Glomerular endothelial cell (primary cell): Measurements from ENCODE around the gene MYO1C. TPM values are rescaled to one million over a fixed set of nuclear protein-coding genes. Genes with fewer than 3 reads are reported as not detected.
"Not testable (repeated sequence)": the region's sequence is repeated elsewhere in the genome, so short reads cannot be mapped to it uniquely, and the experiment has no call there.

Experiments used
- DNase-seq: peaks from one replicate; pipeline ENCODE4 v3.0.0-alpha.2; 2011; ENCODE audit warnings: low read depth, low spot score; ENCODE audit errors: extremely low read depth
- total RNA-seq: library from RNA; depleted of rRNA; stranded (reverse); fragments of >200 nt; gene quantifications from 2 replicates; pipeline ENCODE4 v1.2.3, GENCODE V29; 2015

Gene MYO1C
- total RNA-seq, 1 donor from 2014 or later, result 196 TPM

DNA sequence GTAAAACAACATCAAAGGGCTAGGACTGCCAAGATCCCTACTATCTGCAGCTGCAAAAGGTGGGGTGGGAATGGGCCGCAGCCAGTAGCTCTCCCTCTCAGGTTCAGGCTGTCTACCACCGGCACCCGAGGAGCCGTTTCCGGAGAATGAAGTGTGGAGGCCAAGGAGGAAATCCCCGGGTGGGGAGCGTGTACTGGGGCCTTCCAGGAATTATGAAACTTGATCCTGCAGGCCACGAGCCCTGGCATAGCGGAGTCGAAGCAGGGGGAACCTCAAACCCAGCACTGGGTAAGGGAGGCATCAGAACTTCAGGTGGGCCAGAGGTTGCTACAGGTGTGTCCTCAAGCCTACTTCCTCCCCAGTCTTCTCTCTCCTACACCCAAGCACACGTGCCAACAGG is 18.8 kb upstream of the MYO1C start:
- no peak for DNase-seq

DNA sequence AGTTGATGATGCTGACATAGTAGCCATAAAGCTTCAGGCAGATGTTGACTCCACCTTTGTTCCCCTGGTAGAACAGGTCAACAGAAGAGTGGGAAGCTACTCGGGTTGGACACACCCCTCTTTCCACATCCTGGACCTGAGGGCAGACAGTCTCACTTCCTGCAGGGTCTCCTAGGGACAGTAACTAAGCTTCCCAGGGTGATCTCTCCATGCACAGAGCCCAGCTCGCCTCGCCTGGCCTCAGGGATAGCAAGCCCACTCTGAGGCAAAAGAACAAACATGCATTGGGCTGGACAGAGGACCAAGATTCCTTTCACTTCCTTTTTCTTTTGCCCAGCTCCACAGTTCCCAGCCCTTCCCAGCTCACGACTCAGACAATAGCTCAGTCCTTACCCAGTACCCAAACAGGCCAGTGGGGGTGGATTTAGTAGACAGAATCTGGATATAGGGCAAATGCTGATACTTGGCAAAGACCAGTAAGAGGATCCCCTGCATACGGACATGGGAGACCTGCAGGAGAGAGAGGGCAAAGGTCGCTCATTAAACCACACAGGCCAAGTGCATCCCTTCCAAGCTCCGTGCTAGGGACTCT is 16.9 kb upstream of the MYO1C start:
- no peak for DNase-seq

- DNase-seq, result not testable (repeated sequence)
Observed at GRCh38 chr17:1508709-1509108, 16.2 kb upstream of the MYO1C start.

DNA sequence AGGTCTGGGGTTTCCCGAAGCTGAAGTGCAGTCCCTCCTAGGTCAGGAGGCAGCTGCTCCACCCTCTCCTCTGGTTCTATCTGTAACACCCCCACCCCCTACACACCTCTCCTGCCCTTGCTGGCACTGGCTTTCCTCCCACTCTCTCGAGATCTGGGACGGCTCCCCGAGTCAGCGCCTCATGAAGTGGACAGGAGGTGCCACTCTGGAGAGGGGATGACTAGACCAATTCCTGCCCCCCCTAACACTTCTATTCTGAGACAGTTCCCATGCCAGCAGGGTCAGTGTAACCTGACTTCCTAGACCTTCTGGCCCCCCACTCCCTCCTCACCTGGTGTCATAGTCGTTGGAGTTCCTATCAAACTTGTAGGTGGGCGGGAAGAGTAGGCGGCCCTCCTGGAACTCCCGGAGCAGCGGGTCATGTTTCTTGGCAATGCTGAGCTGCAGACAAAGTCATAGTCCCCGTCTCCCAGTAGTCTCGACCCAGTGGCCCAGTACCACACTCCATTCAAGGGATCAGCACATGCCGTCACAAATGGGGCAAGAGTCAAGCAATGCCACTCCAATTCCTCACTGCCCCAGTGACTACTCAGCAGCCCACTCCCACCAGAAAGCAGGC is 14.3 kb upstream of the MYO1C start:
- DNase-seq, result no peak

DNA sequence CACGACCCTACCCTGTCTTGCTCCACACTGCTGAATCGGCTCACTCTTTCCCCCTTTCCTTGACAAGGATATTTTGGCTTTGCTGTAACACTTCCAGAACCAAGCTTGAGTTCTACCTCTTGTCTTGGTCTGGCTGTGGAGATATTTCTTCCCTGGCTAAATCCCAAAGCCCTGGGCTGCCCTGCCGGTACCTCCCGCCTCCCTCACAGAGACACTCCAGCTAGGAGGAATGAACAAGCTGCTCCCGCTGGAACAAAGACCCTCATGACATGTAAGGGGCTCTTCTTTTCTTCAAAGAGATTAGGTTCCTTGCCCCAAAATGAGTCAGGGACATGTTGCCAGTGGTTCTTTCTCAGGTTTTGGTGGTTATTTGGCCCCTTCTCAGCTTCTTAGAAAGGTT is 13.1 kb upstream of the MYO1C start:
- DNase-seq, result no peak

GRCh38 chr17:1504866-1505265 is 12.4 kb upstream of the MYO1C start:
- DNase-seq, result no peak

- no peak for DNase-seq
Observed at GRCh38 chr17:1503699-1504098, 11.2 kb upstream of the MYO1C start.

DNA sequence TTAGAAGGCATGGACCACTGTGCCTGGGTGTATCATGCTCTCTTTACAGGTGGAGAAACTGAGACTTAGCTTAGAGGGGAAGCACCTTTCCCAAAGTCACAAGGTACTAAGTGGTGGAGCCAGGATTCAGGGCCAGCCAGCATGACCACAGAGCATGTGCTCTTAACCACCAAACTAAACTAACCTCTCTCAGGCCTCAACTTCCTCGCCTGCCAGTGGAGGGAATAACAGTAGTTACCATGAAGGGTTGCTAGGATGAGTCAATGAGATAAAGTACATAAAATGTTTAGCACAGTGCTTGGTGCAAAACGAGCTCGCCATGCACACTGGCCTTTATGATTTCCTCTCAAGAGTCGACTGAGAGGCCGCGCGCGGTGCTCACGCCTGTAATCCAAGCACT is 6.4 kb upstream of the MYO1C start:
- no peak for DNase-seq

- DNase-seq, result no peak
Observed at GRCh38 chr17:1498233-1498632, 5.7 kb upstream of the MYO1C start.

- DNase-seq, result no peak
Observed at GRCh38 chr17:1497831-1498230, 5.3 kb upstream of the MYO1C start.

- DNase-seq, result no peak
Observed at GRCh38 chr17:1496869-1497268, 4.4 kb upstream of the MYO1C start.

DNA sequence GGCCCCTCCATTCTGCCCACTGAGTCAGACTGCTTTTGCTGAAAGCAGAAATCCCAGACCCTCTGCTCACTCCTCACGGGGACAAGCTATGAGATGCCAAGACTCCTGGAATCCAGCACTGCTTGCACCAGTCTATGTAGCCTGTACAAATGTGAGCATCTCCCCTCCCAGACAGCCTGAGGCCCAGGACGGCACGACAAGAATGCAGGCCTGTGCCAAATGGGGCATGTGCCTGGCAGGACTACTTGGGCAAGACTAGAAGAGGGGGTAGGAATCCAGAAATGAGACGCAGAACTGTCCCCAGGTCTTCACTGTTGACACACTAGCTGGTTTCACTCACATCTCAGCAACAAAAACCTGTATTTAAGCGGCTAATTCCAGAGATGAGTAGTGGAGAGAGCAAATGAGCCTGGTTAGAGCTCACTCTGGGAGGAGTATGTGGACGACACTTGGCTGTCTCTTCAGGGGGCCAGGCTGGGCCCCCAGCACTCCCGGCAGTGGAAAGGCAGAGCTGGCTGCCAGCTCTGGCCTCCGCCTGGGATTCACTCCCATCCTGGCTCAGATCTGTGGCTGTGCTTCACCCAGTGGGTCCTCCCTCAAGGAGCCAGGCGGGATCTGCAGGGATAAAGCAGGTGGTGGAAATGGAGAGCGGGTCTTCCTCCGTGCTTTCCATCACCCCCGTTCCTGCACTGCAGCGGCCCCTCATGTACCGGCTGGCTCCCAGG is 2.9 kb upstream of the MYO1C start:
- no peak for DNase-seq

GRCh38 chr17:1494736-1495253 is 2.3 kb upstream of the MYO1C start:
- DNase-seq, result no peak

- DNase-seq, result no peak
Observed at GRCh38 chr17:1494203-1494602, 1.7 kb upstream of the MYO1C start.

DNA sequence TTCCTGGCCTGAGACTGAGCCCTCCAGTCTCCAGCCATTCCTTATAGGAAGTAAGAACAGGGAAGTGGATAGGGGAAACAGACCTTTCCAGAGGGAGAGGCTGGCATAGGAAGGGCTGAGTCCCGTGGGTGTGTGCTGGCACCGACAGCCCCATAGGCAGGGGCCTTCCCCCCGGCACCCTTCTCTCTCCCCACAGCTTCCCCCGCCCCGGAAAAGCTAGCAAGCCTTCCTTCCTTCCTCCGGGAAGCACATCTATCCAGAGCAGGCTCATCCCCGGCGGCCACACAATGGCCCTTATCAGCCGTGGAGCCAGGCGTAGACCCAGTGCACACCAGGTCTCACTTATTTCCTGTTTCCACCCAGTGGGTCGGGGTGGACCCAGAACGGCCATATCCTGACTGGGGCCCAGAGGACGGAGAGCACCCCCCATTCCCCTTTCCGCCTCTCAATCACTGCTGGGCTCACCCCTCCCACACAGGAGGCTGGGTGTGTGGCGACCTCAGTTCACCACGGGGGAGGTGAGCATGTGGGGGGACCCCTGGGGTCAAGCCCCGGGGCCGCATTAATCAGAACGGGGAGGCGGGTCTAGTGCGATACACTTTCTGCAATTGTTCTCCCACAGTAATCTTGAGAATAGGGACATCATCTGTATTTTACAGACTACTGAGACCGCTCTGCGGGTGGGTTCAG is 950 bp upstream of the MYO1C start:
- no peak for DNase-seq

GRCh38 chr17:1491443-1492248 is 840 bp downstream of the MYO1C start:
- DNase-seq, result no peak

GRCh38 chr17:1490643-1491442 is 1.6 kb downstream of the MYO1C start:
- no peak for DNase-seq

- DNase-seq, result no peak
Observed at GRCh38 chr17:1488826-1489270, 3.6 kb downstream of the MYO1C start.

GRCh38 chr17:1487939-1488825 is 4.3 kb downstream of the MYO1C start:
- no peak for DNase-seq
